HEK293 (cell line): ENCODE results near the gene CNTNAP5.

Source experiments
- CTCF ChIA-PET: fragments of 350-600 bp; formaldehyde crosslinking; extraction: SDS; loops from one replicate; lab custom pipeline; 2021; ENCODE audit warnings: antibody characterized with exemption; lab: Yijun Ruan, JAX
- POLR2A ChIA-PET: fragments of 300-600 bp; formaldehyde crosslinking; extraction: SDS; loops from one replicate; lab custom pipeline; 2020; ENCODE audit warnings: antibody characterized with exemption, inconsistent platforms; lab: Yijun Ruan, JAX
- H3K27ac ChIP-seq: fragments of 200-500 bp; sonication (Bioruptor generic); 2 replicates; pipeline ENCODE4 v1.5.1; 2014; ENCODE audit warnings: low read depth, low read length, control low read depth, inconsistent platforms; ENCODE audit errors: extremely low read depth
- H3K36me3 ChIP-seq, 2 experiments: fragments of 200-500 bp in 1 of 2; sonication (Bioruptor generic) in 1 of 2; 1 replicate in 1 of 2; 2 replicates in 1 of 2; pipeline ENCODE4 v1.5.1; 2014 to 2017; ENCODE audit warnings: inconsistent platforms in 2 of 2, low read length in 2 of 2; ENCODE audit not compliant: control insufficient read depth in 2 of 2, insufficient read depth in 1 of 2
- H3K4me1 ChIP-seq: fragments of 200-500 bp; sonication (Bioruptor generic); 2 replicates; pipeline ENCODE4 v1.5.1; 2014; ENCODE audit warnings: mild to moderate bottlenecking, low read length, inconsistent platforms; ENCODE audit not compliant: control insufficient read depth, insufficient read depth
- H3K4me3 ChIP-seq: 2 replicates; pipeline ENCODE4 v1.5.1; 2011; ENCODE audit warnings: low read depth, mild to moderate bottlenecking, control low read depth, low read length, moderate library complexity
- H3K9me3 ChIP-seq: fragments of 200-500 bp; sonication (Bioruptor generic); 2 replicates; pipeline ENCODE4 v1.5.1; 2014; ENCODE audit warnings: low read depth, low read length, inconsistent platforms; ENCODE audit not compliant: control insufficient read depth, insufficient read depth
- EGR2 ChIP-seq: fragments of 450-650 bp; formaldehyde crosslinking; IDR thresholded peaks from 2 replicates; pipeline ENCODE4 v1.5.1; 2016; ENCODE audit warnings: low read depth, missing biosample characterization, missing genetic modification characterization
- FEZF1 ChIP-seq: fragments of 450-650 bp; formaldehyde crosslinking; IDR thresholded peaks from 2 replicates; pipeline ENCODE4 v1.5.1; 2016; ENCODE audit warnings: missing biosample characterization, missing genetic modification characterization
- HOXC10 ChIP-seq: sonication (generic); formaldehyde crosslinking; IDR thresholded peaks from 2 replicates; pipeline ENCODE4 v1.8.1; 2023; ENCODE audit warnings: mild to moderate bottlenecking, missing genetic modification reagents
- IKZF3 ChIP-seq: fragments of 450-650 bp; IDR thresholded peaks from 2 replicates; pipeline ENCODE4 v1.5.0; 2018; ENCODE audit warnings: missing biosample characterization, mild to moderate bottlenecking, missing genetic modification characterization, moderate library complexity
- INSM2 ChIP-seq: fragments of 450-650 bp; formaldehyde crosslinking; IDR thresholded peaks from 2 replicates; pipeline ENCODE4 v1.5.1; 2016; ENCODE audit warnings: missing biosample characterization, missing genetic modification characterization
- MZF1 ChIP-seq: fragments of 450-650 bp; formaldehyde crosslinking; IDR thresholded peaks from 2 replicates; pipeline ENCODE4 v1.5.1; 2017; ENCODE audit warnings: missing biosample characterization, missing genetic modification characterization, borderline replicate concordance
- TCF7L2 ChIP-seq: IDR thresholded peaks from 2 replicates; pipeline ENCODE4 v1.6.1; 2011; ENCODE audit warnings: low read depth, mild to moderate bottlenecking, inconsistent platforms, low read length, moderate library complexity, borderline replicate concordance
- WT1 ChIP-seq: fragments of 450-650 bp; formaldehyde crosslinking; IDR thresholded peaks from 2 replicates; pipeline ENCODE4 v1.5.1; 2016; ENCODE audit warnings: missing biosample characterization, missing genetic modification characterization
- YY1 ChIP-seq: fragments of 450-650 bp; formaldehyde crosslinking; IDR thresholded peaks from 2 replicates; pipeline ENCODE4 v1.5.1; 2018; ENCODE audit warnings: missing biosample characterization, missing genetic modification characterization
- ZBTB1 ChIP-seq: fragments of 450-650 bp; formaldehyde crosslinking; IDR thresholded peaks from 2 replicates; pipeline ENCODE4 v1.5.1; 2016; ENCODE audit warnings: missing biosample characterization, missing genetic modification characterization
- ZBTB8A ChIP-seq: fragments of 450-650 bp; formaldehyde crosslinking; IDR thresholded peaks from 2 replicates; pipeline ENCODE4 v1.5.1; 2016; ENCODE audit warnings: missing biosample characterization, missing genetic modification characterization
- ZNF121 ChIP-seq: fragments of 450-650 bp; formaldehyde crosslinking; IDR thresholded peaks from 2 replicates; pipeline ENCODE4 v1.5.1; 2016; ENCODE audit warnings: missing biosample characterization, missing genetic modification characterization
- ZNF239 ChIP-seq: fragments of 450-650 bp; formaldehyde crosslinking; IDR thresholded peaks from 2 replicates; pipeline ENCODE4 v1.5.1; 2016; ENCODE audit warnings: missing biosample characterization, missing genetic modification characterization
- ZNF248 ChIP-seq: fragments of 450-650 bp; formaldehyde crosslinking; IDR thresholded peaks from 2 replicates; pipeline ENCODE4 v1.5.1; 2017; ENCODE audit warnings: missing biosample characterization, missing genetic modification characterization
- ZNF513 ChIP-seq: fragments of 450-650 bp; IDR thresholded peaks from 2 replicates; pipeline ENCODE4 v1.5.1; 2018; ENCODE audit warnings: missing biosample characterization, missing genetic modification characterization
- ZNF561 ChIP-seq: fragments of 450-650 bp; IDR thresholded peaks from 2 replicates; pipeline ENCODE4 v1.5.1; 2018; ENCODE audit warnings: missing biosample characterization, missing genetic modification characterization, borderline replicate concordance
- ZNF610 ChIP-seq: fragments of 450-650 bp; formaldehyde crosslinking; IDR thresholded peaks from 2 replicates; pipeline ENCODE4 v1.5.1; 2016; ENCODE audit warnings: missing biosample characterization, missing genetic modification characterization, borderline replicate concordance
- ZNF777 ChIP-seq: fragments of 450-650 bp; formaldehyde crosslinking; IDR thresholded peaks from 2 replicates; pipeline ENCODE4 v1.5.1; 2017; ENCODE audit warnings: missing biosample characterization, missing genetic modification characterization, borderline replicate concordance
- ZNF792 ChIP-seq: fragments of 450-650 bp; formaldehyde crosslinking; IDR thresholded peaks from 2 replicates; pipeline ENCODE4 v1.5.1; 2016; ENCODE audit warnings: missing biosample characterization, missing genetic modification characterization
- ZSCAN16 ChIP-seq: fragments of 450-650 bp; formaldehyde crosslinking; IDR thresholded peaks from 2 replicates; pipeline ENCODE4 v1.5.1; 2016; ENCODE audit warnings: missing biosample characterization, missing genetic modification characterization
- ZSCAN4 ChIP-seq: fragments of 450-650 bp; formaldehyde crosslinking; IDR thresholded peaks from 2 replicates; pipeline ENCODE4 v1.5.1; 2017; ENCODE audit warnings: missing biosample characterization, missing genetic modification characterization

The CNTNAP5 gene

GRCh38 chr2:124315221-124315880, 290.3 kb downstream of the CNTNAP5 start:
- no peaks in the 10 kb centered on the region for H3K36me3 ChIP-seq
- H3K4me3 ChIP-seq: no peak overlapping the region
- CTCF ChIA-PET: interaction anchor here (1.0 kb wide), 1 partner anchor 29 kb away, joined by 4 read pairs; no protein-coding TSS in a partner anchor
- TF ChIP-seq IKZF3 (no peak), ZSCAN16 (tag by site-specific recombination) (no peak), EGR2 (tag by site-specific recombination) (no peak)
- TF ChIP-seq, all 188 proteins: peak for 0
- POLR2A ChIA-PET: no interaction called here
- no peak overlapping the region for H3K27ac ChIP-seq
- H3K9me3 ChIP-seq: no peaks in the 10 kb centered on the region
- no peaks in the 10 kb centered on the region for H3K4me1 ChIP-seq

GRCh38 chr2:124316133-124316532, 291.0 kb downstream of the CNTNAP5 start:
- ChIA-PET CTCF (no interaction called here), POLR2A (no interaction called here)
- TF ChIP-seq ZSCAN4 (tag by site-specific recombination) (no peak), ZNF248 (no peak), ZNF239 (tag by site-specific recombination) (no peak), ZNF777 (tag by site-specific recombination) (no peak), TCF7L2 (no peak), MZF1 (no peak), ZNF792 (tag by site-specific recombination) (no peak)
- Histone ChIP-seq H3K36me3 (no peaks in the 10 kb centered on the region), H3K27ac (no peak overlapping the region), H3K4me1 (no peaks in the 10 kb centered on the region), H3K9me3 (no peaks in the 10 kb centered on the region), H3K4me3 (no peak overlapping the region)

- Histone ChIP-seq H3K4me1 (no peaks in the 10 kb centered on the region), H3K9me3 (no peaks in the 10 kb centered on the region), H3K27ac (no peak overlapping the region), H3K36me3 (no peaks in the 10 kb centered on the region), H3K4me3 (no peak overlapping the region)
- ChIA-PET CTCF (no interaction called here), POLR2A (no interaction called here)
- no peak for TF ChIP-seq FEZF1
- TF ChIP-seq YY1 (tag by site-specific recombination): no peak
- no peak for TF ChIP-seq ZNF561 (tag by site-specific recombination)
- TF ChIP-seq ZSCAN16 (tag by site-specific recombination): no peak
- TF ChIP-seq WT1 (tag by site-specific recombination): no peak
- no peak for TF ChIP-seq INSM2
- no peak for TF ChIP-seq ZBTB8A
- TF ChIP-seq ZNF121 (tag by site-specific recombination): no peak
- no peak for TF ChIP-seq HOXC10 (CRISPR knock-in tag)
- TF ChIP-seq ZNF610 (tag by site-specific recombination): no peak
- TF ChIP-seq ZNF513 (tag by site-specific recombination): no peak
- no peak for TF ChIP-seq ZBTB1 (tag by site-specific recombination)
These were observed 292.0 kb downstream of the CNTNAP5 start for GRCh38 chr2:124316881-124317605.
